ENCODE results near the gene PALD1.

Gene PALD1

DNA sequence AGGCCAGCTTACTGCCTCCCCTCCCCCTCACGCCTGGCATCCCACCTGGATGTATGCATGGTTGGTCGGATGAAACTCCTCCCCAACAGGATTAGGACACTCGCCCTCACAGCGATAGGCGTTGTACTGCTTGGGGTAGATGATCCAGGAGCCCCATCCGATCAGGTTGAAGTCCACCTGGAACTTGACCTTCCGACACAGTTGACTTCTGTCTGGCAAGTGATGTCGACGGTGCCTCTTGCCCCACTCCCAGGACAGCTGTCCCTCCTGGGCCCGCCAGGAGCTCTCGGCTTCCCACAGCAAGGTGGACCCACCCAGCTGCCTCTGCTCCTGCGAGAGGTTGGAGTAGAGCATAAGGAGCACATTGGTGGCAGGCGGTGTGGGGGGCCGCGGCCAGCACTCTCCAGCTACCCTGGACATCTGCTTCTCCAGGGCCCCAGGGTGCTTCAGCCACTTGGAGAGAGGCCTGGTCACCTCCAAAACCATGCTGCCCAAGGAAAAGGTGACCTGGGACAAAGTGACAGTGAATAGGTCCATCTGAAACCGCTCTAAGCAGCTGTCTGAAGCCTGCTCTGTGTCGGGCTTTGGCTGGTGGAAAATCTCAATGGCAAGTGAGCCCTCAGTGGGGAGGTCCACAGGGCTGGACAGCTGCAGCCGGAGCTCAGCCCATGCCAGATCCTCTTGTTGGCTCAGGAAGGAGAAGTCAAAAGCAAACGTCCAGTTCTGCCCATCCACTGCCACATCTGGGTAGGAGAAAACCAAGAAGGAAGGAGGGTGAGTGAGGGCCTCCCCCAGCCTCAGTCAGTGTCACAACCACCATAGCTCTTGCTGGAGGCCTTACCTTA, 43.1 kb upstream of the PALD1 start:
- peaks cover 12% of the 10 kb centered on the region for H3K27me3 ChIP-seq (replicated peaks)
- in situ Hi-C loops (cut with HindIII; ENCODE audit: low pct_ligation_motif_present, low sequenced_read_pairs) = no loop called here
- TF ChIP-seq, protein P1, sequence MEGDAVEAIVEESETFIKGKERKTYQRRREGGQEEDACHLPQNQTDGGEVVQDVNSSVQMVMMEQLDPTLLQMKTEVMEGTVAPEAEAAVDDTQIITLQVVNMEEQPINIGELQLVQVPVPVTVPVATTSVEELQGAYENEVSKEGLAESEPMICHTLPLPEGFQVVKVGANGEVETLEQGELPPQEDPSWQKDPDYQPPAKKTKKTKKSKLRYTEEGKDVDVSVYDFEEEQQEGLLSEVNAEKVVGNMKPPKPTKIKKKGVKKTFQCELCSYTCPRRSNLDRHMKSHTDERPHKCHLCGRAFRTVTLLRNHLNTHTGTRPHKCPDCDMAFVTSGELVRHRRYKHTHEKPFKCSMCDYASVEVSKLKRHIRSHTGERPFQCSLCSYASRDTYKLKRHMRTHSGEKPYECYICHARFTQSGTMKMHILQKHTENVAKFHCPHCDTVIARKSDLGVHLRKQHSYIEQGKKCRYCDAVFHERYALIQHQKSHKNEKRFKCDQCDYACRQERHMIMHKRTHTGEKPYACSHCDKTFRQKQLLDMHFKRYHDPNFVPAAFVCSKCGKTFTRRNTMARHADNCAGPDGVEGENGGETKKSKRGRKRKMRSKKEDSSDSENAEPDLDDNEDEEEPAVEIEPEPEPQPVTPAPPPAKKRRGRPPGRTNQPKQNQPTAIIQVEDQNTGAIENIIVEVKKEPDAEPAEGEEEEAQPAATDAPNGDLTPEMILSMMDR (IDR thresholded peaks at IDR 0.05; ENCODE audit: low read depth, low read length, missing control alignments) = no peak
- DNase-seq = no peak
- H3K27ac ChIP-seq = no peak overlapping the region
- H3K4me3 ChIP-seq (ENCODE audit: low read depth, low read length) = no peak overlapping the region
- H3K36me3 ChIP-seq (replicated peaks) = no peaks in the 10 kb centered on the region

DNA sequence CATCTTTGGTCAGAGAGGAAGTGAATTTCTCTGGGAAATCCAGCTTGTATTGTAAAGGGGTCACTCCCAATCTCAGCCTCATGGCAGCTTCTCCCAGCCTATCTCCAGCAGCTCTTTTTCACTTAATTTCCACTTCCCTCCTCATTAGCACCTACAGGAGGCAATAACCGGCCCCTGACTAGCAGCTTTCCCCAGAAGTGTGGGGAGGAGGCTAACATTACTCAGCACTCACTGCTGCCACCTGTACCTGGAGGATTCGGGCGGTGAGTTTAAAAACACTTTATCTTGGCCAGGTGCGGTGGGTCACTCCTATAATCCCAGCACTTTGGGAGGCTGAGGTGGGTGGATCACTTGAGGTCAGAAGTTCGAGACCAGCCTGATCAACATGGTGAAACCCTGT, 40.8 kb upstream of the PALD1 start:
- in situ Hi-C loops (cut with HindIII; ENCODE audit: low pct_ligation_motif_present, low sequenced_read_pairs) = no loop called here
- Histone ChIP-seq H3K4me3 (ENCODE audit: low read depth, low read length) (no peak overlapping the region), H3K27ac (no peak overlapping the region), H3K27me3 (replicated peaks) (peaks cover 32% of the 10 kb centered on the region), H3K36me3 (replicated peaks) (no peaks in the 10 kb centered on the region)
- TF ChIP-seq, protein P1 (IDR thresholded peaks at IDR 0.05; ENCODE audit: low read depth, low read length, missing control alignments) = no peak
- no peak for DNase-seq

GRCh38 chr10:70440296-70441160, 38.0 kb upstream of the PALD1 start:
- H3K4me3 ChIP-seq (ENCODE audit: low read depth, low read length) = peak overlapping the region; percentile 31
- H3K27me3 ChIP-seq (replicated peaks) = peaks cover 32% of the 10 kb centered on the region
- no peak overlapping the region for H3K27ac ChIP-seq
- no peaks in the 10 kb centered on the region for H3K36me3 ChIP-seq (replicated peaks)
- no peak for DNase-seq
- in situ Hi-C loops (cut with HindIII; ENCODE audit: low pct_ligation_motif_present, low sequenced_read_pairs) = no loop called here
- TF ChIP-seq, protein P1 (IDR thresholded peaks at IDR 0.05; ENCODE audit: low read depth, low read length, missing control alignments) = peak; percentile 14

- in situ Hi-C loops (cut with HindIII; ENCODE audit: low pct_ligation_motif_present, low sequenced_read_pairs) = no loop called here
- peak within 1 kb of the TSS; percentile 31 for H3K4me3 ChIP-seq (ENCODE audit: low read depth, low read length)
- H3K27me3 ChIP-seq (replicated peaks) = peaks cover 32% of the 10 kb centered on the region
Observed at GRCh38 chr10:70441161-70441894, 37.2 kb upstream of the PALD1 start, which contains the start of gene NODAL. Gene NODAL, minus strand, starts transcription at chr10:70441681. Its CDS starts 14 bp downstream, at chr10:70441667.

DNA sequence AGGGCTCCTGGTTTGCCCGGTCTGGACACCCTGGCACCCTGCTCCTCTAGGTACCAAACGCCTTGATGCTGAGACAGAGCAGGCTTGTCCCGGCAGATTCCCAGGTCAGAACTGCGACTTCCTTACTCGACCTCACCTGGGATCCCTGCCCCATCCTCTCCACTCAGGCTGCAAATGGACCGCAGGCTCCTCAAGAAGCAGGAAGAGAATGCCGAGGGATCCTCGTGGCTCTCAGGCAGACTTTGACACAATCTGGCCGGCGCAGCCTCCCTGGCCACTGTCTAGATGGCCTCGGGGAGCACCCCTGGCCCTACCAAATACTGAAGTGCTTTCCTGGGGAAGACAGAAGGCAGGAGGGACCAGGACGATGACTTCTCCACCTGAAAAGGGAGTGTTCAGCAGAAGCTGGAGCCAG, 36.7 kb upstream of the PALD1 start:
- Histone ChIP-seq H3K4me3 (ENCODE audit: low read depth, low read length) (no peak overlapping the region), H3K27ac (no peak overlapping the region), H3K36me3 (replicated peaks) (no peaks in the 10 kb centered on the region), H3K27me3 (replicated peaks) (peaks cover 32% of the 10 kb centered on the region)
- in situ Hi-C loops (cut with HindIII; ENCODE audit: low pct_ligation_motif_present, low sequenced_read_pairs) = no loop called here
- TF ChIP-seq, protein P1 (IDR thresholded peaks at IDR 0.05; ENCODE audit: low read depth, low read length, missing control alignments) = no peak
- no peak for DNase-seq

More at GRCh38 chr10:70441161-70441894, 37.2 kb upstream of the PALD1 start, which contains the start of gene NODAL:
- TF ChIP-seq, protein P1 (IDR thresholded peaks at IDR 0.05; ENCODE audit: low read depth, low read length, missing control alignments) = no peak
- Histone ChIP-seq H3K36me3 (replicated peaks) (no peaks in the 10 kb centered on the region), H3K27ac (no peak within 1 kb of the TSS)
- DNase-seq = no peak

Measured in brain microvascular endothelial cell (primary cell).